HepG2 (cell line): ENCODE results near the gene SLC25A28. TPM values are rescaled to one million over a fixed set of nuclear protein-coding genes. Genes with fewer than 3 reads are reported as not detected.

Experiments
- ETS1 ChIP-seq: sonication (generic); formaldehyde crosslinking; IDR thresholded peaks from 2 replicates; pipeline ENCODE4 v1.4.0; 2020; ENCODE audit warnings: missing genetic modification reagents
- GMEB1 ChIP-seq: sonication (generic); formaldehyde crosslinking; IDR thresholded peaks from 2 replicates; pipeline ENCODE4 v1.5.1; 2020; ENCODE audit warnings: missing genetic modification reagents, mild to moderate bottlenecking, borderline replicate concordance
- NCOA1 ChIP-seq: sonication (generic); formaldehyde crosslinking; IDR thresholded peaks from 2 replicates; pipeline ENCODE4 v1.9.0; 2021; ENCODE audit warnings: missing genetic modification reagents
- RARG ChIP-seq: sonication (generic); formaldehyde crosslinking; IDR thresholded peaks from 2 replicates; pipeline ENCODE4 v1.4.0; 2020; ENCODE audit warnings: low read depth, mild to moderate bottlenecking, missing genetic modification reagents
- SNAI1 ChIP-seq: sonication (generic); formaldehyde crosslinking; IDR thresholded peaks from 2 replicates; pipeline ENCODE4 v1.5.0; 2020; ENCODE audit warnings: mild to moderate bottlenecking, missing genetic modification reagents, borderline replicate concordance
- TERF1 ChIP-seq: sonication (generic); formaldehyde crosslinking; IDR thresholded peaks from 2 replicates; pipeline ENCODE4 v1.8.0; 2022; ENCODE audit warnings: mild to moderate bottlenecking, missing genetic modification reagents, moderate library complexity
- ZBTB44 ChIP-seq: sonication (generic); formaldehyde crosslinking; IDR thresholded peaks from 2 replicates; pipeline ENCODE4 v1.4.0; 2020; ENCODE audit warnings: missing genetic modification reagents
- ZNF780A ChIP-seq: sonication (generic); formaldehyde crosslinking; IDR thresholded peaks from 2 replicates; pipeline ENCODE4 v1.8.0; 2022; ENCODE audit warnings: mild to moderate bottlenecking, missing genetic modification reagents, moderate library complexity
- polyA plus RNA-seq, 8 experiments: library from polyadenylated mRNA; depleted of rRNA in 3 of 8; stranded (reverse) in 7 of 8; unstranded in 1 of 8; fragments of >200 nt; fragmentation: Illumina TruSeq in 4 of 8; extraction: Trizol in 4 of 8; gene quantifications; 2 replicates each; pipeline versions ENCODE4 v1.2.1 to v1.2.3, GENCODE V29; 2011 to 2016; ENCODE audit warnings: low read depth in 4 of 8, missing spikeins in 1 of 8, mixed read lengths in 1 of 8; ENCODE audit not compliant: insufficient read depth in 1 of 8
- total RNA-seq, 5 experiments: library from RNA; depleted of rRNA; stranded (reverse); fragments of >200 nt; fragmentation: Illumina TruSeq; extraction: Trizol; gene quantifications; 2 replicates each; pipeline ENCODE4 v1.2.3, GENCODE V29; 2016; ENCODE audit warnings: low read depth in 1 of 5
- TF ChIP-seq, protein P1 (sequence below): sonication (generic); formaldehyde crosslinking; conservative IDR thresholded peaks from 2 replicates; pipeline ENCODE4 v1.4.0; 2020; ENCODE audit warnings: missing genetic modification reagents
- TF ChIP-seq, protein P2 (sequence below): sonication (generic); formaldehyde crosslinking; IDR thresholded peaks from 2 replicates; pipeline ENCODE4 v1.4.0; 2020; ENCODE audit warnings: missing genetic modification reagents, borderline replicate concordance
- TF ChIP-seq, protein P3 (sequence below): sonication (generic); formaldehyde crosslinking; conservative IDR thresholded peaks from 2 replicates; pipeline ENCODE4 v1.5.0; 2020; ENCODE audit warnings: missing genetic modification reagents

Gene SLC25A28
- total and polyA plus RNA-seq, 2 of the 13 experiments (the other 11 are each of a cell fraction or from before 2014, with no cell fraction given), result 15.2 to 41.0 TPM

- TF ChIP-seq, protein P1, sequence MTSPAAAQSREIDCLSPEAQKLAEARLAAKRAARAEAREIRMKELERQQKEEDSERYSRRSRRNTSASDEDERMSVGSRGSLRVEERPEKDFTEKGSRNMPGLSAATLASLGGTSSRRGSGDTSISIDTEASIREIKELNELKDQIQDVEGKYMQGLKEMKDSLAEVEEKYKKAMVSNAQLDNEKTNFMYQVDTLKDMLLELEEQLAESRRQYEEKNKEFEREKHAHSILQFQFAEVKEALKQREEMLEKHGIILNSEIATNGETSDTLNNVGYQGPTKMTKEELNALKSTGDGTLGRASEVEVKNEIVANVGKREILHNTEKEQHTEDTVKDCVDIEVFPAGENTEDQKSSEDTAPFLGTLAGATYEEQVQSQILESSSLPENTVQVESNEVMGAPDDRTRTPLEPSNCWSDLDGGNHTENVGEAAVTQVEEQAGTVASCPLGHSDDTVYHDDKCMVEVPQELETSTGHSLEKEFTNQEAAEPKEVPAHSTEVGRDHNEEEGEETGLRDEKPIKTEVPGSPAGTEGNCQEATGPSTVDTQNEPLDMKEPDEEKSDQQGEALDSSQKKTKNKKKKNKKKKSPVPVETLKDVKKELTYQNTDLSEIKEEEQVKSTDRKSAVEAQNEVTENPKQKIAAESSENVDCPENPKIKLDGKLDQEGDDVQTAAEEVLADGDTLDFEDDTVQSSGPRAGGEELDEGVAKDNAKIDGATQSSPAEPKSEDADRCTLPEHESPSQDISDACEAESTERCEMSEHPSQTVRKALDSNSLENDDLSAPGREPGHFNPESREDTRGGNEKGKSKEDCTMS, result no peak
- TF ChIP-seq, protein P2, sequence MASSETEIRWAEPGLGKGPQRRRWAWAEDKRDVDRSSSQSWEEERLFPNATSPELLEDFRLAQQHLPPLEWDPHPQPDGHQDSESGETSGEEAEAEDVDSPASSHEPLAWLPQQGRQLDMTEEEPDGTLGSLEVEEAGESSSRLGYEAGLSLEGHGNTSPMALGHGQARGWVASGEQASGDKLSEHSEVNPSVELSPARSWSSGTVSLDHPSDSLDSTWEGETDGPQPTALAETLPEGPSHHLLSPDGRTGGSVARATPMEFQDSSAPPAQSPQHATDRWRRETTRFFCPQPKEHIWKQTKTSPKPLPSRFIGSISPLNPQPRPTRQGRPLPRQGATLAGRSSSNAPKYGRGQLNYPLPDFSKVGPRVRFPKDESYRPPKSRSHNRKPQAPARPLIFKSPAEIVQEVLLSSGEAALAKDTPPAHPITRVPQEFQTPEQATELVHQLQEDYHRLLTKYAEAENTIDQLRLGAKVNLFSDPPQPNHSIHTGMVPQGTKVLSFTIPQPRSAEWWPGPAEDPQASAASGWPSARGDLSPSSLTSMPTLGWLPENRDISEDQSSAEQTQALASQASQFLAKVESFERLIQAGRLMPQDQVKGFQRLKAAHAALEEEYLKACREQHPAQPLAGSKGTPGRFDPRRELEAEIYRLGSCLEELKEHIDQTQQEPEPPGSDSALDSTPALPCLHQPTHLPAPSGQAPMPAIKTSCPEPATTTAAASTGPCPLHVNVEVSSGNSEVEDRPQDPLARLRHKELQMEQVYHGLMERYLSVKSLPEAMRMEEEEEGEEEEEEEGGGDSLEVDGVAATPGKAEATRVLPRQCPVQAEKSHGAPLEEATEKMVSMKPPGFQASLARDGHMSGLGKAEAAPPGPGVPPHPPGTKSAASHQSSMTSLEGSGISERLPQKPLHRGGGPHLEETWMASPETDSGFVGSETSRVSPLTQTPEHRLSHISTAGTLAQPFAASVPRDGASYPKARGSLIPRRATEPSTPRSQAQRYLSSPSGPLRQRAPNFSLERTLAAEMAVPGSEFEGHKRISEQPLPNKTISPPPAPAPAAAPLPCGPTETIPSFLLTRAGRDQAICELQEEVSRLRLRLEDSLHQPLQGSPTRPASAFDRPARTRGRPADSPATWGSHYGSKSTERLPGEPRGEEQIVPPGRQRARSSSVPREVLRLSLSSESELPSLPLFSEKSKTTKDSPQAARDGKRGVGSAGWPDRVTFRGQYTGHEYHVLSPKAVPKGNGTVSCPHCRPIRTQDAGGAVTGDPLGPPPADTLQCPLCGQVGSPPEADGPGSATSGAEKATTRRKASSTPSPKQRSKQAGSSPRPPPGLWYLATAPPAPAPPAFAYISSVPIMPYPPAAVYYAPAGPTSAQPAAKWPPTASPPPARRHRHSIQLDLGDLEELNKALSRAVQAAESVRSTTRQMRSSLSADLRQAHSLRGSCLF (CRISPR knock-in tag), result no peak
- TF ChIP-seq, protein P3, sequence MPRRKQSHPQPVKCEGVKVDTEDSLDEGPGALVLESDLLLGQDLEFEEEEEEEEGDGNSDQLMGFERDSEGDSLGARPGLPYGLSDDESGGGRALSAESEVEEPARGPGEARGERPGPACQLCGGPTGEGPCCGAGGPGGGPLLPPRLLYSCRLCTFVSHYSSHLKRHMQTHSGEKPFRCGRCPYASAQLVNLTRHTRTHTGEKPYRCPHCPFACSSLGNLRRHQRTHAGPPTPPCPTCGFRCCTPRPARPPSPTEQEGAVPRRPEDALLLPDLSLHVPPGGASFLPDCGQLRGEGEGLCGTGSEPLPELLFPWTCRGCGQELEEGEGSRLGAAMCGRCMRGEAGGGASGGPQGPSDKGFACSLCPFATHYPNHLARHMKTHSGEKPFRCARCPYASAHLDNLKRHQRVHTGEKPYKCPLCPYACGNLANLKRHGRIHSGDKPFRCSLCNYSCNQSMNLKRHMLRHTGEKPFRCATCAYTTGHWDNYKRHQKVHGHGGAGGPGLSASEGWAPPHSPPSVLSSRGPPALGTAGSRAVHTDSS, result no peak
- no peak for TF ChIP-seq RARG (CRISPR knock-in tag)
- no peak for TF ChIP-seq ETS1 (CRISPR knock-in tag)
- TF ChIP-seq TERF1 (CRISPR knock-in tag), result no peak
- no peak for TF ChIP-seq ZNF780A (CRISPR knock-in tag)
- no peak for TF ChIP-seq SNAI1
- TF ChIP-seq GMEB1 (CRISPR knock-in tag), result no peak
- no peak for TF ChIP-seq NCOA1 (CRISPR knock-in tag)
- no peak for TF ChIP-seq ZBTB44
These were observed 27.4 kb upstream of the SLC25A28 start (continued) for GRCh38 chr10:99647601-99648151.
